Activated CD4-positive, alpha-beta memory T cell treated with anti-CD3 and anti-CD28 coated beads, Interleukin-2, amount 10 ng/mL, durations not matched to agents 7 days and 5 days (primary cell): ENCODE data around the gene HVCN1. TPM values are rescaled to one million over a fixed set of nuclear protein-coding genes. Genes with fewer than 3 reads are reported as not detected.
"Not testable (repeated sequence)": the region's sequence is repeated elsewhere in the genome, so short reads cannot be mapped to it uniquely, and the experiment has no call there.

Experiments
- CTCF ChIA-PET: fragments of 350-600 bp; sonication (Branson Sonifier 250); formaldehyde crosslinking; loops from one replicate; lab custom pipeline; 2021; ENCODE audit warnings: antibody characterized with exemption, inconsistent platforms; lab: Charles Lee
- POLR2A ChIA-PET: fragments of 350-600 bp; sonication (Branson Sonifier 250); formaldehyde crosslinking; loops from one replicate; lab custom pipeline; 2021; ENCODE audit warnings: antibody characterized with exemption; lab: Charles Lee
- DNase-seq: peaks from one replicate; pipeline ENCODE4 v3.0.0-alpha.2; 2020
- H3K27ac Mint-ChIP-seq: one replicate; pipeline ENCODE4 v1.8.0; 2021; ENCODE audit warnings: mild to moderate bottlenecking, mixed read lengths
- H3K27me3 Mint-ChIP-seq: one replicate; pipeline ENCODE4 v1.8.0; 2021; ENCODE audit warnings: mixed read lengths
- H3K36me3 Mint-ChIP-seq: one replicate; pipeline ENCODE4 v1.8.0; 2021; ENCODE audit warnings: low read depth, mixed read lengths
- H3K4me1 Mint-ChIP-seq: one replicate; pipeline ENCODE4 v1.8.0; 2021; ENCODE audit warnings: mixed read lengths
- H3K4me3 Mint-ChIP-seq: one replicate; pipeline ENCODE4 v1.8.0; 2021; ENCODE audit warnings: mild to moderate bottlenecking, mixed read lengths
- H3K9me3 Mint-ChIP-seq: one replicate; pipeline ENCODE4 v1.8.0; 2021; ENCODE audit warnings: mixed read lengths
- total RNA-seq, 2 experiments: library from RNA; stranded (reverse); gene quantifications; one replicate each; pipeline ENCODE4 v1.2.3, GENCODE V29; 2021

HVCN1 gene
- total RNA-seq, 2 experiments from 2014 or later = 11.6 to 12.9 TPM

DNA sequence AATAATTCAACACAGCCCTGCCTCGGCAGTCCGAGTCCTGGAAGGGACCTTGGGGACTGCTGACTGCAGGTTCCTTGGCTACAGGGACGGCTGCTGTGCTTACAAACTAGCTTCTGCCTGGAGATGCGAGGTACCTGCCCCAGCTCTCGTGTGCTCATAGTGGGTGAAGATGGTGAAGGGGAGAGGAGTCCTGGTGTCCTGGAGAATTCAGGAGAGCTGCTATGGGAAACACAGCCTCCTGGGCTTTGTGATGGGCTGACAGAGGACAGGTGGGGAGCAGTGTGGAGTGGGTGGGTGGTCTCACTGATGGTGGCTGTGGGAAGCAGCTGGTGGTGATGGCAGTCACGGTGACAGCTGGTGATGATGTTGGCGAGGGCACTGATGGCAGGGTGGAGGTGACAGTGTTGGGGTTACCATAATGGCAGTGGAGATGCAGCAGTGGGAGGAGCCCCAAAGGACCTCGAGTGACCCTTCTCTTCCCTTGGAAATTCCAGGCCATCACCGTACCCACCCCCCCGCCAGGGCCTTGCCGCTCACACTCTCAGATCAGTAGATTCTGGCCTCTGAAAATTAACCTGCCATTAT, 32.8 kb downstream of the HVCN1 start:
- POLR2A ChIA-PET = no interaction called here
- no peak for DNase-seq
- Mint-ChIP-seq H3K9me3 (no peaks in the 10 kb centered on the region), H3K27me3 (no peaks in the 10 kb centered on the region), H3K4me3 (no peak overlapping the region), H3K36me3 (peaks cover 6% of the 10 kb centered on the region), H3K27ac (no peak overlapping the region), H3K4me1 (peaks cover under 1% of the 10 kb centered on the region)
- CTCF ChIA-PET = interaction anchor here (0.6 kb wide), 2 partner anchors 94 to 658 kb away, joined by 3 to 5 read pairs; no protein-coding TSS in a partner anchor

DNA sequence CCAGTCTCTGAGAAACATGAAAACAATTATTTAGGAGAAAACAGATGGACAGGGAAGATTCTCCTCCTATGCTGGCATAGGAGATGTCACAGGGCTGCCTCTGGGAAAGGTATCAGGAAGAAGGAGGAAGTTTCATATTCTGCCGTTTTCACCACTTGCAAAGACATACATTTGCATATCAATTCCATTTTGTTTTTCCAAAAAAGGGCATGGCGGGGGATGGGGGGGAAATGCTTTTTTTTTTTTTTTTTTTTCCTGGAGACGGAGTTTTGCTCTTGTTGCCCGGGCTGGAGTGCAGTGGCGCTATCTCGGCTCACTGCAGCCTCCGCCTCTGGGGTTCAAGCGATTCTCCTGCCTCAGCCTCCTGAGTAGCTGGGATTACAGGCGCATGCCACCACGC, 34.7 kb downstream of the HVCN1 start:
- POLR2A ChIA-PET, H3K4me3 Mint-ChIP-seq, H3K4me1 Mint-ChIP-seq, H3K27me3 Mint-ChIP-seq, CTCF ChIA-PET, H3K9me3 Mint-ChIP-seq, H3K27ac Mint-ChIP-seq, DNase-seq: not testable (repeated sequence)
- H3K36me3 Mint-ChIP-seq = peaks cover 10% of the 10 kb centered on the region

DNA sequence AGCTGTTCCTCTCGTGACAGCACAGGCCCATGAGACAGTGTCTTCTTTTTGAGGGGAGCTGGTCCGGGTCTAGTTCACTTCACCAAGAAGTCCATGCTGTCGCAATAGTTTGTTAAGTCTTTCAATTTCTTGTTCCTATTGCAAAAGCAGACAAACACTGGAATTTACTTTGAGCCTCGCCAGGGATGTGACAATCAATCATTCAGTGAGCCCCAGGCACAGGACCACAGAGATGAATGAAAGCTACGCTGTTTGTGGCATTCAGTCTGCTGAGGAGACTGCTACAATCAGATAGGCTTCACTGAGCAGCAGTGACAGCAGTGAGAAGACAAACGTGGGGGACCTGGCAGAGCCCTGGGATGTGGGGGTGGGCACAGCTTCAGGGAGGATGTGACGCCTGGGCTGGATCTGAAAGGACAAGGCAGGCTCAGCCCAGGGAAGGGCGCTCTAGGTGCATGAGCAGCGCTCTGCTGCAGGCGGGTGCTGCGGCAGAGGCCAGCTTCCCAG, 39.5 kb downstream of the HVCN1 start:
- no peaks in the 10 kb centered on the region for H3K9me3 Mint-ChIP-seq

DNA sequence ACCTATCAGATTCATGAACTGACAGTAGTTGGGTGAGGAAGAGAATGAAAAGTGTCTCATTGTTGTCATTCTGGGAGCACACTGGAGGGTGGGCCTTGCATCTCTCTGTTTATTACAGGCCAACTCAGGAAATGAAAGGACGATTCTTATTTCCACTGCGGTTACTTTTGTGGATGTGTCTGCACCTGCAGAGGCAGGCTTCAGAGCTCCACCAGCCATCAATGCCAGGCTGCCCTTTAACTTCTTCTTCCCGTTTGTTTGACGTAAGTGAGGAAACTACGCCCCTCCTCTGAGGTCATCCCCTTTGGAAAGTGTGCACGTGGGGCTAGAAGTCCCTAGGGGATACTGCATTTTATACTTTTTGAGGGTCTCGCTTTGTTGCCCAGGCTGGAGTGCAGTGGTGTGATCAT, 41.3 kb downstream of the HVCN1 start:
- no peaks in the 10 kb centered on the region for H3K27me3 Mint-ChIP-seq
- DNase-seq = peak; percentile 21
- ChIA-PET POLR2A (no interaction called here), CTCF (no interaction called here)
- no peak overlapping the region for H3K27ac Mint-ChIP-seq
- no peak overlapping the region for H3K4me3 Mint-ChIP-seq
- H3K9me3 Mint-ChIP-seq = no peaks in the 10 kb centered on the region
- H3K4me1 Mint-ChIP-seq = peaks cover 17% of the 10 kb centered on the region
- H3K36me3 Mint-ChIP-seq = peaks cover 16% of the 10 kb centered on the region

More for the DNA sequence above, 39.5 kb downstream of the HVCN1 start:
- ChIA-PET POLR2A (interaction anchor here (1.7 kb wide), 1 partner anchor 8 kb away, joined by 4 read pairs; no protein-coding TSS in a partner anchor), CTCF (interaction anchor here (1.1 kb wide), 1 partner anchor 48 kb away, joined by 4 read pairs; no protein-coding TSS in a partner anchor)
- peaks cover 19% of the 10 kb centered on the region for H3K36me3 Mint-ChIP-seq
- H3K4me3 Mint-ChIP-seq = no peak overlapping the region
- no peaks in the 10 kb centered on the region for H3K27me3 Mint-ChIP-seq
- DNase-seq = no peak
- no peak overlapping the region for H3K27ac Mint-ChIP-seq
- peaks cover 15% of the 10 kb centered on the region for H3K4me1 Mint-ChIP-seq

DNA sequence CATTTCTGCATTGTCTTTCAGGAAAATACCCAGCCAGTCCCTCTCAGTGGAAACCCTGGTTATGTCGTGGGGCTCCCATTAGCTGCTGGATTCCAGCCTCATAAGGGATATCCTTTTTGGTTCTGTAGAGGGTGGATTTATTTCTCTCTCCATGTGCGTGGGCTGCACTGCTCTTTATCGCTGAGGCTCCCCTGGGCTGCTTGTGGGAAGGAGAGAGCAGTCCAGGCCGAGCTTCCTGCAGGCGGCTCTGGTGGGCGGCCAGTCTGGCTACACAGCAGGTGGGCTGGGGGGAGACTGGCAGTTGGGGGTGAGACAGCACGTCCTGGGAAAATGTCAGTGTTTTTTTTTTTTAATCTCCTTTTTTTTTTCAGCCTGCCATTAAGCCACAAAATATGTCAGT, 47.4 kb downstream of the HVCN1 start:
- CTCF ChIA-PET = no interaction called here
- Mint-ChIP-seq H3K27me3 (no peaks in the 10 kb centered on the region), H3K27ac (no peak overlapping the region), H3K4me3 (no peak overlapping the region), H3K4me1 (peaks cover 8% of the 10 kb centered on the region), H3K9me3 (no peaks in the 10 kb centered on the region), H3K36me3 (no peaks in the 10 kb centered on the region)
- no peak for DNase-seq
- POLR2A ChIA-PET = interaction anchor here (1.1 kb wide), 1 partner anchor 9 kb away, joined by 4 read pairs; no protein-coding TSS in a partner anchor

DNA sequence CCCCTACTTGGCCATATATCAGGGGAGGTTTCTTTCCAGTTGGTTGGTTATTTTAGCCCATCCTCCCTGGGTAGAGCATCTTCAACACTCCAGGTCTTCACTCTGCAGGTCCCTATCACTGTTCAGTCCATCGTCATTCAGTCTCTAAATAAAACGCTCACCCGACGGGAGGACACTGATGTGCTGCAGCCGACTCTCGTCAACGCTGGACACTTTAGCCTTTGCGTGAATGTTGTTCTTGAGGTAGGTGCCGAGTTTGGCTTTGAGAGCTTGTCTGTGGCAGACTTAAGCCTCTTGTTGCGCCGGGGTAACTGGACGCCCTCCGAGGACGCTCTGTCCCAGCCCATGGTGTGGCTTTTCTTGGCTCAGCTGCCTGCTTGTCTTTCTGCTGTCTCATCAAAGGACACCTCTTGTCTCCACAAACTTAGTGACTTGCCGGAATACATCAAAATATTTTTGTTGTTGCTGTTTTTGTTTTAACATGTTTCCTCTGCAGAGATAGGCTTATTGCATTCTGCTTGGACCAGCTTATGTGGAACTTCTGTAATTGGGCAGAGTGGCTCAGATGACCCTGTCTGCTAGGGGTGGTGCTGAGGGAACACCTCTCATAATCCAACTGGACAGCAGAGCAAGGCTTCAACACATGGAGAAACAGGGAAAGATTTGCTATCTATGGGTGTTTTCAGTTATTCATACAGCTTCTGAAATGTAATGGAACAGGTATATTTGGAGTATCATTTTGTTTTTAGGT, 48.5 kb downstream of the HVCN1 start:
- Mint-ChIP-seq H3K4me1 (peaks cover 10% of the 10 kb centered on the region), H3K9me3 (no peaks in the 10 kb centered on the region), H3K27ac (no peak overlapping the region), H3K4me3 (no peak overlapping the region), H3K36me3 (no peaks in the 10 kb centered on the region), H3K27me3 (no peaks in the 10 kb centered on the region)
- ChIA-PET POLR2A (no interaction called here), CTCF (no interaction called here)
- no peak for DNase-seq

DNA sequence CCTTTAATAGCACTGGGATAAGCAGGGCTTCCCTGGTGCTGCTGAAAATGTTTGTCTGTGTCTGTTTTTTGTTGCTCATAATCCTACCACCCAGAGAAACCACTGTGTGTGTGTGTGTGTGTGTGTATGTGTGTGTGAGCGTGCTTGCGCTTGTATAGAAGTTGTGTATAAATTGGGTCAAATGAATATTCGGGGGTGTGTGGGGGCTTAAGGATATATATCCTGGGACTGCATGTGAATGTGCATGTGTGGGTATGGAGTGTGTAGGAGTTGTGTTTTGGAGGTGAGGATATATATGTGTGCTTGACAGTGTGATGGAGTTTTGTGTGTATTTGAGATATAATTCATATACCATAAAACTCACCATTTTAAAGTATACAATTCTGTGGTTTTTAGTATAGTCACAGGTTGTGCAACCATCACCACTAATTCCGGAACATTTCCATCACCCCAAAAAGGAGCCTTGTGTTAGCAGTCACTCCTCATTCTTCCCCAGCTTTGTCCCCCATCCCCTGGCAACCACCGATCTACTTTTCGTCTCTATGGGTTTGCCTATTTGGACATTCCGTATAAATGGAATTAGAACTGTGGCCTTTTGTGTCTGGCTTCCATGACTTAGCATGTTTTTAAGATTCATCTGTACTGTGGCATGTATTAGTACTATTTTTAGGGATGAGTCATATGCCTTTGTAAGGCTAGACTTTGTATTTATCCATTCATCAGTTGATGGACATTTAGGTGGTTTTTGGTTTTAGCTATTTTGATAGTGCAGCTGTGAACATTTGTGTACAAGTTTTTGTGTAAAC, 49.4 kb downstream of the HVCN1 start:
- H3K36me3 Mint-ChIP-seq = no peaks in the 10 kb centered on the region
- H3K27ac Mint-ChIP-seq = no peak overlapping the region
- H3K4me3 Mint-ChIP-seq = no peak overlapping the region
- ChIA-PET POLR2A (no interaction called here), CTCF (no interaction called here)
- no peaks in the 10 kb centered on the region for H3K9me3 Mint-ChIP-seq
- DNase-seq = no peak
- H3K27me3 Mint-ChIP-seq = no peaks in the 10 kb centered on the region
- H3K4me1 Mint-ChIP-seq = peaks cover 13% of the 10 kb centered on the region

DNA sequence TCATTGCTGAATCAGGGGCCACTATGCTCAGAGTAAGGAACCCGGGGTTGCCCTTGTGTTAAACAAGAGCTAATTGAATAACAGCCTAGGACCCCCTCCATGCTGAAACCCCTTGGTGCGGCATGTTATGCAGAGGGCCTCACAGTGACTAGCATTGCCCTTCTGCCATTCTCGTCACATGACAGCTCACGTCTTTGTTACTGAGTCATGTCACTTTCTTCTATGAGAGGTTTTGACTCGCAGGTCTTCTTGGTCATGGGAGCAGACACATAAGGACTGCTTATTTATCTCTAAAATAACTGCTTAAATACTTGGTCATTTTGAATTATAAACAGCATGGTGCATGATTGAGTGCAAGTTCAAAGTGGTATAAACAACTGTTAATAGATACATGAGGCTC, 50.1 kb downstream of the HVCN1 start:
- no peaks in the 10 kb centered on the region for H3K27me3 Mint-ChIP-seq
- POLR2A ChIA-PET = no interaction called here
- no peaks in the 10 kb centered on the region for H3K36me3 Mint-ChIP-seq

DNA sequence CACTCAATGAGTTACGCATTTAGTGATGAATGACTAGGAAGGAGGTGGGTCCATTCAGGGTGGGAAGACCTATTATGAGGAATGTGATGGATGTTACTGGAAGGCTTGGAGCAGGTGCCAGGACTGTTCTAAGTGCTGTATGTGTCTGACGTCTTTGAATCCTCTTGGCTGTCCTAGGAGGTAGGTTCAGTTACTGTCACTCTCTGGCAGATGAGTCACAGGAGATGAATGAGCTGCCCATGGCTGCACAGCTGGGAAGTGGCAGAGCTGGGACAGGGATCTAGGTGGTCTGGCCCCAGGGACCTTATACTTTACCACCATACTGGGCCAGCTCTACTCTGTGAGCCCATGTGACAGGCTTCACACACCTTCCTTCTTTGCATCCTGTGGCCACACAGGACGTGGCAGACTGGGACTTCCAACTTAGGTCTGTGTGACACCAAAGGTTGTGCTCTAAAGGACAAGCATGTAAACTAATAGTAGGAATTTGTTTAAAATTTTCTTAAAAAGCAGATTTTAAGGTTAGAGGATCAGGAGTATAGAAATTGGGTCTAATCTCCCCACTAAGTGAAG, 51.0 kb downstream of the HVCN1 start:
- ChIA-PET POLR2A (no interaction called here), CTCF (no interaction called here)
- H3K9me3 Mint-ChIP-seq = no peaks in the 10 kb centered on the region
- no peak overlapping the region for H3K4me3 Mint-ChIP-seq
- no peaks in the 10 kb centered on the region for H3K27me3 Mint-ChIP-seq
- no peak for DNase-seq
- H3K4me1 Mint-ChIP-seq = peaks cover 13% of the 10 kb centered on the region
- H3K27ac Mint-ChIP-seq = no peak overlapping the region
- H3K36me3 Mint-ChIP-seq = no peaks in the 10 kb centered on the region

More for the DNA sequence above, 50.1 kb downstream of the HVCN1 start:
- H3K9me3 Mint-ChIP-seq = no peaks in the 10 kb centered on the region
- peaks cover 11% of the 10 kb centered on the region for H3K4me1 Mint-ChIP-seq
- no peak overlapping the region for H3K27ac Mint-ChIP-seq
- no peak for DNase-seq
- no peak overlapping the region for H3K4me3 Mint-ChIP-seq
- CTCF ChIA-PET = no interaction called here

DNA sequence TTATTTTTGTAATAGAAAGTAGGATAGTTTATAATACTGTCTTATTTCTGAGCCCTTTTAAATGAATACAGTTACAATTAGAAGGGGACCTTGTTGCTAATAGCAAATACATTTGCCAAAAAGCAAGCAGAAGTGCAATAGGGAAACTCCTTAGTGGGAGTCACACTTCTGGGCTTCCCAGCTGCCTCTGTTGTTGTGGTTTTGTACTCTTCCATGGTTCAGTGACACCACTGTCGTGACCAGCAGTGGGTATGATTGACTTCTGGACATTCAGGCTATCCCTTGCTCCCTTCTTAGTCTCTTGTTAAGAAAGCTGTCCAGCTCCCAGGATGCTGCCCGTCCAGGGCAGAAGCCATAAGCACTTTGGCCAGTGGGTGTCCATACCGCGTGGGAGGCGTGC, 52.4 kb downstream of the HVCN1 start:
- H3K9me3 Mint-ChIP-seq = no peaks in the 10 kb centered on the region
- no peaks in the 10 kb centered on the region for H3K27me3 Mint-ChIP-seq
- ChIA-PET POLR2A (no interaction called here), CTCF (no interaction called here)
- H3K36me3 Mint-ChIP-seq = no peaks in the 10 kb centered on the region
- H3K27ac Mint-ChIP-seq = no peak overlapping the region
- H3K4me1 Mint-ChIP-seq = peaks cover 13% of the 10 kb centered on the region
- H3K4me3 Mint-ChIP-seq = no peak overlapping the region
- no peak for DNase-seq

DNA sequence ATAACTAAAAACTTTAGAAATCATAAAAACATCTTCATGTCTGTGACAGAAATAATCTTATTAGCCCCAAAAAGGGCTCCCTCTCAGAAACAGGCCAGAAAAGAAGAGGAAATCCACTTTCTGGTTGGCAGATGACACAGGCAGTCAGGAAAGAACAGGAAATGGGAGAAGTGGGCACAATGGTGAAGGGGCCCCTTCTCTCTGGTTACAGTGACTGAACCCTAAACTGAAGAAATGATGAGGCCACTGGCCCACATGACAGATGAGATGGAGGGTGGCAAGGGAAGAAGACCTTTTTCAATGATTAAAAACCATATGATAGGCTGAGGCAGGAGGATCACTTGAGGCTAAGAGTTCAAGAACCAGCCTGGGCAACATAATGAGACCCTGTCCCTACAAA, 53.9 kb downstream of the HVCN1 start:
- Mint-ChIP-seq H3K4me3 (no peak overlapping the region), H3K36me3 (no peaks in the 10 kb centered on the region), H3K27ac (no peak overlapping the region), H3K27me3 (no peaks in the 10 kb centered on the region), H3K4me1 (peaks cover 13% of the 10 kb centered on the region), H3K9me3 (no peaks in the 10 kb centered on the region)
- CTCF ChIA-PET = no interaction called here
- POLR2A ChIA-PET = no interaction called here
- no peak for DNase-seq

DNA sequence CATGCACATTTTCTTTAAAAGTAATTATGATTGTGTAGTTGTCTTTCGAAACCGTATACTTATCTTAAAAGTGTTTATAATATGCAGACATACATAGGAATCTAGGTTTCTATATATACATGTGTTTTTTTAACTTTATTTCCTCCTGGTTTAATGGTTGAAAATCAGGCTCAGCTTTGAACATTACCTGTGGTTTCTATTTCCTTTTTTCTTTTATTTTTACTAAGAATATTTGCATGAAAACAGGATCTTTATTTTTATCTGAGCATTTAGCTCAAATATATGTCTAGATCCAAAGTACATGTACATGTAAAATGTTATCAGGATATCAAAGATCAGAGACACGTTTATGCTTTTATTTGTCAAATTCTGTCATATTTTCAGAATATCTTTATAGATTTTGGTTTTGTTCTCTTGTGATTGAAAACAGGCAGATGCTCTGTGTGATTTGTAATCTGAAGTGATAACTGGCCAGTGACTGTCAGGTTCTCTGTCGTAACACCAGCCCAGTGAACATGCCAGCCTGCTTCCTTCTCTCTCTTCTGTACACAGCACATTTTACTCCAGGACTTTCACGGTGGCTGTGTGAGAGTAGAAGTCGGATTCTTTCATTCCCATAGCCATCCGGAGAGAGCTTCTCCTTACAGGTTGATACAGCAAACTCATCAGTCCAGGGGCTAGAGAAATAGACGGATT, 61.3 kb downstream of the HVCN1 start:
- Mint-ChIP-seq H3K27me3 (no peaks in the 10 kb centered on the region), H3K36me3 (no peaks in the 10 kb centered on the region), H3K9me3 (no peaks in the 10 kb centered on the region), H3K4me3 (no peak overlapping the region), H3K4me1 (peaks cover 6% of the 10 kb centered on the region), H3K27ac (no peak overlapping the region)
- POLR2A ChIA-PET = interaction anchor here (1.4 kb wide), 1 partner anchor 13 kb away, joined by 3 read pairs; the partner anchor contains the start of gene TCTN1
- no peak for DNase-seq
- CTCF ChIA-PET = interaction anchor here (0.7 to 1.5 kb wide), 2 partner anchors 26 to 113 kb away, joined by 3 to 5 read pairs; no protein-coding TSS in a partner anchor
